Measurements from ENCODE around the gene CFDP1.

DNA sequence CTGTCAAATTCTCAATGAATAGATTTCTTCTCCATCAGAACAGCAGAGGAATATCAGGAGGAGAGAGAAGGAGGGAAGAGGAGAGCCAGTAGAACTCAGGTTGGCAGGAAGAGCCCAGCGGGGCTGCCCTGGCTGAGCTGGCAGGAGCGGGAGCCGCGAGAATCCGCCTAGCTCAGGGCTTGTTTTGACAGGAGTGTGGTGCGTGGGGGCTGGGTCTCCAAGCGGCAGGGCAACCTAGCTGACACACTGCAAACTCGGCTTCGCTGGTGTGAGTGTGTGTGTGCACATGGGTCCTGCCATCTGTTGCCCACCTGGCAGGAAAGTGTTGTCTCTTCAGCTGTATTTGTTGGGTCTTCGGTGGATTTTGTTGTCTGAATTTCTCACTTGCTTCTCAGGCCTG, 154.0 kb downstream of the CFDP1 start:
- TF ChIP-seq, protein P1, sequence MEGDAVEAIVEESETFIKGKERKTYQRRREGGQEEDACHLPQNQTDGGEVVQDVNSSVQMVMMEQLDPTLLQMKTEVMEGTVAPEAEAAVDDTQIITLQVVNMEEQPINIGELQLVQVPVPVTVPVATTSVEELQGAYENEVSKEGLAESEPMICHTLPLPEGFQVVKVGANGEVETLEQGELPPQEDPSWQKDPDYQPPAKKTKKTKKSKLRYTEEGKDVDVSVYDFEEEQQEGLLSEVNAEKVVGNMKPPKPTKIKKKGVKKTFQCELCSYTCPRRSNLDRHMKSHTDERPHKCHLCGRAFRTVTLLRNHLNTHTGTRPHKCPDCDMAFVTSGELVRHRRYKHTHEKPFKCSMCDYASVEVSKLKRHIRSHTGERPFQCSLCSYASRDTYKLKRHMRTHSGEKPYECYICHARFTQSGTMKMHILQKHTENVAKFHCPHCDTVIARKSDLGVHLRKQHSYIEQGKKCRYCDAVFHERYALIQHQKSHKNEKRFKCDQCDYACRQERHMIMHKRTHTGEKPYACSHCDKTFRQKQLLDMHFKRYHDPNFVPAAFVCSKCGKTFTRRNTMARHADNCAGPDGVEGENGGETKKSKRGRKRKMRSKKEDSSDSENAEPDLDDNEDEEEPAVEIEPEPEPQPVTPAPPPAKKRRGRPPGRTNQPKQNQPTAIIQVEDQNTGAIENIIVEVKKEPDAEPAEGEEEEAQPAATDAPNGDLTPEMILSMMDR (IDR thresholded peaks at IDR 0.05), result no peak
- TF ChIP-seq EZH2 (IDR thresholded peaks at IDR 0.05; ENCODE audit: borderline replicate concordance, insufficient read depth, low read depth, low read length, poor library complexity, severe bottlenecking), result no peak

Measured in B cell (primary cell).